HFF-Myc (cell line): ENCODE results near the gene MAPK6.

Experiments
- DNase-seq: peaks from one replicate; pipeline ENCODE4 v3.0.0-alpha.2; 2011; ENCODE audit warnings: low read depth; ENCODE audit errors: extremely low read depth
- H3K4me3 ChIP-seq: replicated peaks from 2 replicates; pipeline ENCODE4 v1.5.1; 2011; ENCODE audit warnings: low read depth, mild to moderate bottlenecking, control low read depth, low read length
- TF ChIP-seq, protein P1 (sequence below): IDR thresholded peaks from 2 replicates; pipeline ENCODE4 v1.5.1; 2012; ENCODE audit warnings: mild to moderate bottlenecking, low read depth, low read length, control low read depth; ENCODE audit errors: missing control alignments

Gene MAPK6

DNA sequence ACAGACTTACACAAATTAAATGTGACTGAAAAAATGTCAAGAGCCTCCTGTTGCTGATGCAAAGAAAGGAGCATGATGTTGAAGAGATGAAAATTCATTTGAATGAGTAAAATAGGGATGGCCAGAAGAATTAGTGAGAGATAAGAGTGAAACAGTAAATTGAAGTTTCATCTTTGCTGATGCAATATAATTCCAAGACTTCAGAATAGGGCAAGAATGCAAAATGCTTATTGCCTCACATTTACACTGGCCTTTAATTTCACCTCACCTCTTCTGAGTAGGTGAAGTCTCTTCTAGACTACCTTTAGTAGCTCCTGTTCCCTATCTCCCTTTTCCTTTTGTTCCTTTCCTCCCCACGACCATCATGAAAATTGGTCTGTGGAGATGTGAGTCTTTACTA is 15.3 kb upstream of the MAPK6 start:
- DNase-seq, result no peak
- TF ChIP-seq, protein P1, sequence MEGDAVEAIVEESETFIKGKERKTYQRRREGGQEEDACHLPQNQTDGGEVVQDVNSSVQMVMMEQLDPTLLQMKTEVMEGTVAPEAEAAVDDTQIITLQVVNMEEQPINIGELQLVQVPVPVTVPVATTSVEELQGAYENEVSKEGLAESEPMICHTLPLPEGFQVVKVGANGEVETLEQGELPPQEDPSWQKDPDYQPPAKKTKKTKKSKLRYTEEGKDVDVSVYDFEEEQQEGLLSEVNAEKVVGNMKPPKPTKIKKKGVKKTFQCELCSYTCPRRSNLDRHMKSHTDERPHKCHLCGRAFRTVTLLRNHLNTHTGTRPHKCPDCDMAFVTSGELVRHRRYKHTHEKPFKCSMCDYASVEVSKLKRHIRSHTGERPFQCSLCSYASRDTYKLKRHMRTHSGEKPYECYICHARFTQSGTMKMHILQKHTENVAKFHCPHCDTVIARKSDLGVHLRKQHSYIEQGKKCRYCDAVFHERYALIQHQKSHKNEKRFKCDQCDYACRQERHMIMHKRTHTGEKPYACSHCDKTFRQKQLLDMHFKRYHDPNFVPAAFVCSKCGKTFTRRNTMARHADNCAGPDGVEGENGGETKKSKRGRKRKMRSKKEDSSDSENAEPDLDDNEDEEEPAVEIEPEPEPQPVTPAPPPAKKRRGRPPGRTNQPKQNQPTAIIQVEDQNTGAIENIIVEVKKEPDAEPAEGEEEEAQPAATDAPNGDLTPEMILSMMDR, result no peak
- H3K4me3 ChIP-seq, result no peak overlapping the region

DNA sequence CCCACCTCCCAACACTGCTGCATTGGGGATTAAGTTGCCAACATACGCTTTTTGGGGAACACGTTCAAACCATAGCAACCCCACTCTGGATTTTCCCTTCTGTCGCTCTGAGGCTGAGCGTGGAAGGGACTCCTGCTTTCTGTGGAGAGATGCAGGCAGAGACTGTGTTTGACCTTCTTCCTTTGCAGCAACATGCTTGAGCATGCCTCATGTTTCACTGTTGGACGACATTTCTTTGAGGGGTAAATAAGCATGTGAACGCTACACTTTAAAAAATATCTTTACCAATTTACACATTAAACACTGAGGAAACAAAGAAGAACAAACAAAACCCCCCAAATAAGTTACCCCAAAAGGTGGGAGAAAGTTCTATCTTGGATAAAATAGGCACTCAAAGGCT is 14.2 kb upstream of the MAPK6 start:
- no peak overlapping the region for H3K4me3 ChIP-seq
- TF ChIP-seq, protein P1, result no peak
- DNase-seq, result no peak

DNA sequence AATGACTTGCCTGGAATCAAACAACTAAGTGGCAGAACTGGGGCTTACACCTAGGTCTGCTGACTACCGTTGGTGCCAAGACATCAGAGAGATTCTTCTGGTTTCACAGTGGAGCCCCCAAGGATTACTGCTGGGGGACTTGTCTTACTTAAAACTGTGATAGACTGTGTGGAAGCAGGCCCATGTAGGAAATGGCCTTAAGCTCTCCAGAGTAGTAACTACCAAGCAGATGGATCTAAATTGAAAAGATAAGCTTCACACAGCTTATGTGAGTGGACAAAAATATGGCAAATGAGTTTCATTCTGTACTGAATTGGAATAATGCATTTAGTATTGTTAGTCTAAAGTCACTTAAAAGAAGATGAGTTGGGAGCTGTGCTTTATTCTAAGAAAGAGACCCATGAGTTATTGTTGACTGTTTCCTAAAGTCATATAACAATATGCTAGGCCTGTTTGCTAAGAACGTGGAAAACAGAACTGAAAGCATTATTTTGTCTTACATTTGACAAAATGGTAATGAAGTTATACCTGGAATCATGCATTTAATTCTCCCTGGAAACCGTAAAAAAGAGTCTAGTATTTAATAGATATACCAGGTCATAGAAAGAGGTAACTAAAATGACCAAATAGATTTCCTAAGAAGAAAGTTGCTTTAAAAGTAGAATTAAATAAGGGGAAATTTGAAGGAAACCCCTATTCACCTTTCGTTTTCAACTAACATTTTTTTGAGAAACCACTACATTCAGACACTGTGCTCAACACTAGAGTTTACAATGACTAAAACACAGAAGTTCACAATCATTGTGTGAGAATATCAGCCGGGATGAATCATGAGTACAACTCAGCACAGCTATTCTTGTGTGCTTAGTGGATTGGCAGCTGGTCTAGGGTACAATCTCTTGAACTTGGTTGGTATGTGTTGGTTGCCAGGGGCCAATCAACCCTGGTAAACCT is 13.0 kb upstream of the MAPK6 start:
- TF ChIP-seq, protein P1, result no peak
- H3K4me3 ChIP-seq, result no peak overlapping the region
- no peak for DNase-seq

DNA sequence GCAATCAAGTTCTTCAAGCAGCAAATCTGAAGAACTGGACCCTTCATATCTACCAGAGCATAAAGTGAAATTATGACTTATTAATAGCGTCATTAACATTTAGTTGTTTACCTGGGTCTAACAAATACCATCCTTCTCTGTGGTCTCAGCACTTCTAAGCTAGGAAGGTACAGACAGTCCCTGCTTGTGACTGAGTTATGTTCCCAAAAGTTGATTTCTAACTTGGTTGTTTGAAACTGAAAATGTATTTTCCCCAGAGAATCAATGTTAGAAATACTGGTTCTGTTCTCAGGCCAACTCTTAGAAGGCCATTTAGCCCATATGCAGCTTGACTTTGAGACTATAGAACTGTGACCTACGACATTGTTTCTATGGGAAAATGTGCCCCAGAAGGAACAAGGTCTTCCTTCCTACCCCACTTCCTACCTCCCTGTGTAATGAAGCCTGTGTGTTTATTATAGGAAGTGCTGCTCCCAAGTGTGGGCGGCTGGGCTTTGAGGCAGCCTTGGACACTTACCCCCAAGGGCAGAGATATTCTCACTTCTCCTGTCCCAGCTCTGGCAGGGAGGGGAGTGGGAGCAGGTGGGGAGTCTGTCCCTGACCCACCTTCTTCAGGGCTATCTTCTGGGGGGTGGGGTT is 12.2 kb upstream of the MAPK6 start:
- TF ChIP-seq, protein P1, result no peak
- H3K4me3 ChIP-seq, result no peak overlapping the region
- DNase-seq, result no peak

DNA sequence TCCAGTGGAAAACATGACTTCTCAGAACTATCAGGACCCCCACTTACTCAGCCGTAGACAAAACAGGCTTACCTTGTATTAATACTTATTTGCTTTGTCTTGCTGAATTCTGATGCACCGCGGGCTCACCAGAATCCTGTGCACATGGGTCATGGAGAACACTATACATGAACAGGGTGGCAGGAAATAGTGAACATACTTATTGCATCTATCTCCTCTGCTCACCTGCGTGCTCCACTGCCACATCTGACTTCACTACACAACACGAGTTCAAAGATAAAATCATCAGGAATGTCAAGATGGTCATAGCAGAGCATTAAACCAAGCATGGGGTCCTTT is 10.7 kb upstream of the MAPK6 start:
- no peak overlapping the region for H3K4me3 ChIP-seq
- DNase-seq, result no peak
- TF ChIP-seq, protein P1, result no peak

DNA sequence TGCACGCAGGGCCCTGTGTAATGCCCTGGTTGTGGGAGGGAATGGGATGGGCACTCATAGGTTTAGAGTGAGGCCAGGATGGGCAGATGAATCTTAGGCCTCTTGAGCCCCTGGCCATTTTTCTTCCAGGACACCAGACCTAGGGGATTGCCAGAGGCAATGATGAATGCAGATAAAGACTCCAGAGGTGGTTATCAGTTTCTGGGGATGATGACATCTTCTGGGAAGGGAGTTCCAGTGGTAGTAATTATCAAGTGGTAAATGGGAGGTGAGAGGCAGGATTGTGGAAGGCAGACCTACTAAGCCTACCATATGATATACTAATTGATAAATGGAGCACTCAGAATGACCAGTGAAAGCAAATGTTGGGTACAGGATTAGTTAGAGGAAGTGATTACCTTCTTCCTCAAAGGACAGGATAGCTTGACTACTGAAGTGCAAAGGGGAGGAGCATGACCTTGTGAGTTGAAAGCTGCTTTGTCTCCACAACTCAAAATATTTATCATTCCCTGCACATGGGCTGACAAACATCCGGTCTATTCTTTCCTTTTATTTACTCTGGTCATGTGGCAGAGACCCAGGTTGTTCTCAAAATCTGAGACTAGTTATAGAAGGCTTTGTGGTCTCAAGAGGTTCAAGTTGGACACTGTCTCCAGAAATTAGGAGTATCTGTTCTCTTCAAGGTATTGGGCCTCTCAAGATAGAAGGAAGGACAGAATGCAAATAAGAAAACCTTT is 10.2 kb upstream of the MAPK6 start:
- DNase-seq, result no peak
- TF ChIP-seq, protein P1, result no peak

More for the DNA sequence above, 10.2 kb upstream of the MAPK6 start:
- H3K4me3 ChIP-seq, result no peak overlapping the region
